Loucy (cell line): ENCODE results near the gene SLC6A20.

Experiments used
- H2AFZ ChIP-seq: fragments of 200-600 bp; sonication (generic); 2 replicates; pipeline ENCODE4 v1.6.0; 2016; ENCODE audit warnings: antibody characterized with exemption, mild to moderate bottlenecking, low read length, moderate library complexity
- H3F3A ChIP-seq: fragments of 200-600 bp; 2 replicates; pipeline ENCODE4 v1.6.0; 2016; ENCODE audit warnings: antibody characterized with exemption, low read depth, mild to moderate bottlenecking
- H3K27me3 ChIP-seq: fragments of 200-600 bp; sonication (generic); 2 replicates; pipeline ENCODE4 v1.6.1; 2014; ENCODE audit warnings: low read length, mild to moderate bottlenecking; ENCODE audit not compliant: insufficient read depth, poor library complexity, severe bottlenecking
- H3K36me3 ChIP-seq: fragments of 200-600 bp; sonication (generic); 2 replicates; pipeline ENCODE4 v1.6.1; 2016; ENCODE audit warnings: low read length; ENCODE audit not compliant: insufficient read depth
- H3K4me1 ChIP-seq: fragments of 200-600 bp; sonication (generic); 2 replicates; pipeline ENCODE4 v1.5.1; 2014; ENCODE audit warnings: low read length, mild to moderate bottlenecking; ENCODE audit not compliant: insufficient read depth, poor library complexity, severe bottlenecking
- H3K4me2 ChIP-seq: fragments of 200-600 bp; sonication (generic); 2 replicates; pipeline ENCODE4 v1.6.0; 2014; ENCODE audit warnings: antibody characterized with exemption, low read length, low read depth, mild to moderate bottlenecking; ENCODE audit not compliant: poor library complexity, severe bottlenecking
- H3K4me3 ChIP-seq: fragments of 200-600 bp; sonication (generic); 2 replicates; pipeline ENCODE4 v1.5.1; 2014; ENCODE audit warnings: low read length, mild to moderate bottlenecking, mixed read lengths; ENCODE audit not compliant: poor library complexity, severe bottlenecking
- H3K79me2 ChIP-seq: fragments of 200-600 bp; sonication (generic); 2 replicates; pipeline ENCODE4 v1.6.1; 2014; ENCODE audit warnings: low read length; ENCODE audit not compliant: insufficient read depth
- H3K9ac ChIP-seq: fragments of 200-600 bp; sonication (generic); 2 replicates; pipeline ENCODE4 v1.6.0; 2014; ENCODE audit warnings: mild to moderate bottlenecking, low read depth, low read length, moderate library complexity; ENCODE audit not compliant: poor library complexity, severe bottlenecking
- H3K9me2 ChIP-seq: fragments of 200-600 bp; sonication (generic); replicated peaks from 2 replicates; pipeline ENCODE4 v1.6.1; 2016; ENCODE audit warnings: low read depth, low read length, mixed read lengths
- H3K9me3 ChIP-seq: fragments of 200-600 bp; sonication (generic); 2 replicates; pipeline ENCODE4 v1.6.1; 2014; ENCODE audit warnings: mild to moderate bottlenecking, antibody characterized with exemption, low read length, low read depth; ENCODE audit not compliant: insufficient read depth
- H4K20me1 ChIP-seq: fragments of 200-600 bp; sonication (generic); 2 replicates; pipeline ENCODE4 v1.6.0; 2014; ENCODE audit warnings: antibody characterized with exemption, low read length, mild to moderate bottlenecking; ENCODE audit not compliant: insufficient read depth, poor library complexity, severe bottlenecking
- CTCF ChIP-seq: fragments of 200-600 bp; sonication (generic); conservative IDR thresholded peaks from 2 replicates; pipeline ENCODE4 v1.5.1; 2014; ENCODE audit warnings: mild to moderate bottlenecking, antibody characterized with exemption, low read length
- EZH2phosphoT487 ChIP-seq: fragments of 200-600 bp; IDR thresholded peaks from 2 replicates; pipeline ENCODE4 v1.6.1; 2018; ENCODE audit warnings: antibody characterized with exemption, mild to moderate bottlenecking, moderate library complexity, borderline replicate concordance

The SLC6A20 gene

GRCh38 chr3:45793482-45794176 is 2.7 kb downstream of the SLC6A20 start:
- no peaks in the 10 kb centered on the region for H3K9me3 ChIP-seq
- H3K79me2 ChIP-seq: no peaks in the 10 kb centered on the region
- peaks cover 14% of the 10 kb centered on the region for H3K27me3 ChIP-seq
- H3F3A ChIP-seq: no peaks in the 10 kb centered on the region
- no peak overlapping the region for H3K4me2 ChIP-seq
- H3K4me3 ChIP-seq: no peak overlapping the region
- H3K4me1 ChIP-seq: no peaks in the 10 kb centered on the region
- no peaks in the 10 kb centered on the region for H3K36me3 ChIP-seq
- TF ChIP-seq CTCF: no peak
- TF ChIP-seq EZH2phosphoT487: no peak
- H3K9ac ChIP-seq: no peak overlapping the region
- H3K9me2 ChIP-seq: no peaks in the 10 kb centered on the region
- no peaks in the 10 kb centered on the region for H4K20me1 ChIP-seq
- H2AFZ ChIP-seq: no peak overlapping the region

GRCh38 chr3:45792516-45793172 is 3.7 kb downstream of the SLC6A20 start:
- Histone ChIP-seq H3K9ac (no peak overlapping the region), H3K9me2 (no peaks in the 10 kb centered on the region), H3K9me3 (no peaks in the 10 kb centered on the region), H4K20me1 (no peaks in the 10 kb centered on the region), H3F3A (no peaks in the 10 kb centered on the region), H3K79me2 (no peaks in the 10 kb centered on the region), H3K27me3 (peaks cover 14% of the 10 kb centered on the region), H3K4me3 (no peak overlapping the region), H3K36me3 (no peaks in the 10 kb centered on the region), H3K4me2 (no peak overlapping the region), H3K4me1 (no peaks in the 10 kb centered on the region), H2AFZ (no peak overlapping the region)
- no peak for TF ChIP-seq CTCF
- TF ChIP-seq EZH2phosphoT487: no peak

- Histone ChIP-seq H2AFZ (no peak overlapping the region), H3K27me3 (peaks cover 19% of the 10 kb centered on the region), H3K4me2 (no peak overlapping the region), H3K9me3 (no peaks in the 10 kb centered on the region), H3F3A (no peaks in the 10 kb centered on the region), H3K4me3 (no peak overlapping the region), H4K20me1 (no peaks in the 10 kb centered on the region), H3K4me1 (no peaks in the 10 kb centered on the region), H3K9ac (no peak overlapping the region), H3K36me3 (no peaks in the 10 kb centered on the region), H3K79me2 (no peaks in the 10 kb centered on the region), H3K9me2 (no peaks in the 10 kb centered on the region)
- no peak for TF ChIP-seq EZH2phosphoT487
- no peak for TF ChIP-seq CTCF
Observed at GRCh38 chr3:45792036-45792435, 4.3 kb downstream of the SLC6A20 start.
